Astrocyte of the cerebellum (primary cell): ENCODE results near the gene RNF144B.

Experiments used
- DNase-seq: peaks from one replicate; pipeline ENCODE4 v3.0.0-alpha.2; 2011; ENCODE audit warnings: low read depth
- H3K4me3 ChIP-seq: 2 replicates; pipeline ENCODE4 v1.5.1; 2011; ENCODE audit warnings: mild to moderate bottlenecking, low read depth, low read length, moderate library complexity
- in situ Hi-C: cut with HindIII; loops from 2 replicates; pipeline ENCODE4 v1.10.0; 2017; ENCODE audit warnings: low sequenced_read_pairs
- TF ChIP-seq, protein P1 (sequence below): IDR thresholded peaks from 2 replicates; pipeline ENCODE4 v1.5.1; 2012; ENCODE audit warnings: low read length, low read depth, moderate library complexity, mild to moderate bottlenecking; ENCODE audit errors: missing control alignments

Gene RNF144B

DNA sequence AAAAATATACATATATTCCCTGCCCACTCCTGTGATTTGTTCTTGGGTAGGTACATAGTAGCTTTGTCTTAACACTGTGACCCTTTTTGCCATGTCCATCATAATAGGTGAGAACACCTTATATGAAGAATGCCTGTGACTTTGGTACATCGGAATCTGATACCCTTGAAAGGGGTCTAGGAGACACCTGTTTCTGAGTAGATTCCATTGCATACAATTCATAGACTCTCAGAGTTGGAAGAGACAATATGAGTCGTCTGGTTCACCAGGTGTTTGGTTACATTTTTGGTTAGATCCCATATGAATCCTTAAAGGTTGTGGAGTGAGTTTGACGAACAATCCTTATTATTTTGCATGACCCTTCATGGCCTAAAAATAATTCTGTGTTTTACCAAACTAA is 36.3 kb downstream of the RNF144B start:
- DNase-seq, result no peak
- TF ChIP-seq, protein P1, sequence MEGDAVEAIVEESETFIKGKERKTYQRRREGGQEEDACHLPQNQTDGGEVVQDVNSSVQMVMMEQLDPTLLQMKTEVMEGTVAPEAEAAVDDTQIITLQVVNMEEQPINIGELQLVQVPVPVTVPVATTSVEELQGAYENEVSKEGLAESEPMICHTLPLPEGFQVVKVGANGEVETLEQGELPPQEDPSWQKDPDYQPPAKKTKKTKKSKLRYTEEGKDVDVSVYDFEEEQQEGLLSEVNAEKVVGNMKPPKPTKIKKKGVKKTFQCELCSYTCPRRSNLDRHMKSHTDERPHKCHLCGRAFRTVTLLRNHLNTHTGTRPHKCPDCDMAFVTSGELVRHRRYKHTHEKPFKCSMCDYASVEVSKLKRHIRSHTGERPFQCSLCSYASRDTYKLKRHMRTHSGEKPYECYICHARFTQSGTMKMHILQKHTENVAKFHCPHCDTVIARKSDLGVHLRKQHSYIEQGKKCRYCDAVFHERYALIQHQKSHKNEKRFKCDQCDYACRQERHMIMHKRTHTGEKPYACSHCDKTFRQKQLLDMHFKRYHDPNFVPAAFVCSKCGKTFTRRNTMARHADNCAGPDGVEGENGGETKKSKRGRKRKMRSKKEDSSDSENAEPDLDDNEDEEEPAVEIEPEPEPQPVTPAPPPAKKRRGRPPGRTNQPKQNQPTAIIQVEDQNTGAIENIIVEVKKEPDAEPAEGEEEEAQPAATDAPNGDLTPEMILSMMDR, result no peak
- in situ Hi-C loops, result no loop called here
- no peak overlapping the region for H3K4me3 ChIP-seq

DNA sequence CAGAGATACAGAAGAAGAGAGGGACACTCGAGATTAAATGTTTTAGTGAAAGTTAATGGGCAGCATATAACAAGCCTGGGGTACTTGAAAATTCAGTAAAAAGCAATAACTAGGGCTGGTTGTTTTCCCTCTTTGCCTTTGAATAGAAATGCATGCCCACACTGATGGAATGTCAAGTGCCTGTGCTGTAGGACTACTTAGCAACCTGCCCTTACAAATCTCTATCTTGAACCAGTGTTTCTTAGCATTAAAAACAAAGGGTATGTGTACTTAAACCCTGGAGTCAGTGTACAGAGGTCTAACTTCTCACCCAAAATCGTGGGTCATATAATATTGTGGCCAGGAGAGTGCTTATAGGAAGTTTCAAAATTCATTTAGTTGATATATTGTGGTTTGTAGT is 37.1 kb downstream of the RNF144B start:
- DNase-seq, result no peak
- in situ Hi-C loops, result no loop called here
- TF ChIP-seq, protein P1, result no peak

DNA sequence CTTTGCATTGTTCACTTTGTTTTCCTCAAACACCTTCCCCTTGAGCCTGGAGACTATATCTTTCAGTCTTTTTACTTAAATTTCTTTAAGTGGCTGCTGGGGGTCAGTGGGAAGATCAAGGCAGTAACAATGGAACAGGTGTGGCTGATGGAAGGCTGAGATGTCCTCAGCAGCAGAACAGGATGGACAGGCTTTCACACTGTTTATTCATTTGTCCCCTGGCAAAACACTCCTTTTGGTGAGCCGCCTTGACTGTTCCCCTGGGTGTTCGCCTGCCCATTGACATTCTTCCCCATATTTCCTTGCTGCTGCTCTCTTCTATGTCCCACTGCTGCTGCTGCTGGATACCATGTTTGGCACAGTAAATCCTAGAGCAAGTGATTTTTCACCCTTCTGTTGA is 38.1 kb downstream of the RNF144B start:
- in situ Hi-C loops, result no loop called here
- DNase-seq, result no peak
- H3K4me3 ChIP-seq, result no peak overlapping the region
- TF ChIP-seq, protein P1, result no peak

More for the DNA sequence above, 37.1 kb downstream of the RNF144B start:
- H3K4me3 ChIP-seq, result no peak overlapping the region

DNA sequence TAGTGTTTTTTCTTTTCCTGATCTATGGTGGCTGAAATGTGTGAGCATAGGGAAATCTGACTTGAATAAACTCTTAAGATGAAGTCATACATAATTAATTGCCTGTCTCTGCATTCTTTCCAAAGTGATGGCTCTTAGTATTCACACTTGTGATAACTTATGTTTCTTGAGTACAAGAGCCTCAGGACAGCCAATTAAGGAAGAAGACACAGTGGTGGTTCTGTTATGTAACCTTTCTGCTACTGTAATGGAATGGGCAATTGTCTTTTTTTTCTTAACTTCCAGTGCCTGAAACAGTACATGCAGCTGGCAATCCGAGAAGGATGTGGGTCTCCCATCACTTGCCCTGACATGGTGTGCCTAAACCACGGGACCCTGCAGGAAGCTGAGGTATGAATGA is 40.1 kb downstream of the RNF144B start:
- H3K4me3 ChIP-seq, result no peak overlapping the region
- TF ChIP-seq, protein P1, result no peak
- DNase-seq, result no peak
- in situ Hi-C loops, result no loop called here

DNA sequence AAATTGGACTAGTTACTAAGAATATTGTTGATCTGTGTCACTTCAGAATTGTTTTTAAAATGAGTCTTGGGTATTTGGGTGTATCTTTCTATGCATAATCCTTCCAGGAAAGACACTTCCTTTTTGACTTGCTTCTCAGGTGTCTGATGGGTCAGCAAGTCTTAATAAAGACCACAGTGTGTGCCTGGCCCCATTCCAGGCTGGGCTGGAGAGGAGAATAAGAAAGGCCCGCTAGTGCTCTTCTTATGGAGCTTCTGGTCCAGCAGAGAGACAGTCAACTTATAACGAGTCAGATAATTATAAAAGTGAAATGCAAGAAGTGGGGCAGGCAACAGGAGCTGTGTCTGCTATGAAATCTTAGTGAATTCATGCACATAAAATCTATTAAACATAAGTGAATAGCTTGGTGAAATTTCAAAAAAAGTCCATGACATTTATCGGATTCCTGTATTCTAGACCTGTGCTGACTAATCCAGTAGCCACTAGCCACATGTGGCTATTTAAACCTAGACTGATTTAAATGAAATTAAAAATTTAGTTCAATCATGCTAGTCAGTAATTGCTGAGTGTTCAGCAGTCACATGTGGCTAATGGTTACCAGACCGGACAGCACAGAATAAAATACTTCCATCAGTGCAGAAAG is 42.6 kb downstream of the RNF144B start:
- TF ChIP-seq, protein P1, result no peak
- in situ Hi-C loops, result no loop called here
- H3K4me3 ChIP-seq, result no peak overlapping the region
- no peak for DNase-seq

DNA sequence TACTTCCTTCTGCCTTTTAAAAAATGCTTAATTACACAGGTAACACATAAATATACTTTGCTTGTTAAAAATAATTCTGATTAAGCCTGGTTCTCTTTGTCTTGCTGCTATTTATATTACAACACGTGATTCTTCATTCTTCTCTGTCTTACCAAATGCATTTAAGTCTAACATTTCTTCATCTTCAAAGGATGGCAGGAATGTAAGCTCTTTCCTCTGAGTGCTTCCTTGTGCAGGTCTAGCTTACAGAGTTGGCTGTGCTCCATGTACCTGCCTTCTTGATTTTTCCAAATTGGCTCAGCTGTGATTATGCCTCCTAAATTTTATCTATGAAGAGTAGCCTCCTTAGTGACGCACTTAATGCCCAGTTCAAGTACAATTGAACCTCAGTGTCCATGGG is 44.4 kb downstream of the RNF144B start:
- DNase-seq, result no peak
- H3K4me3 ChIP-seq, result no peak overlapping the region
- TF ChIP-seq, protein P1, result no peak
- in situ Hi-C loops, result no loop called here
